Measurements from ENCODE around the gene ATG4D. TPM values are rescaled to one million over a fixed set of nuclear protein-coding genes. Genes with fewer than 3 reads are reported as not detected.

ATG4D gene
- total and polyA plus RNA-seq, 2 of the 4 experiments (the other 2 are of a cell fraction) = 8.2 to 21.8 TPM

- Histone ChIP-seq H3K9me3 (ENCODE audit: control insufficient read depth, insufficient read depth, low read length) (no peaks in the 10 kb centered on the region), H4K20me1 (ENCODE audit: insufficient read depth, low read length) (no peaks in the 10 kb centered on the region), H3K9ac (ENCODE audit: low read depth, low read length) (no peak overlapping the region), H3K4me1 (ENCODE audit: control insufficient read depth, insufficient read depth, low read length) (peaks cover 3% of the 10 kb centered on the region; the same call in 1 of the 2 replicates), H4K91ac (ENCODE audit: insufficient read depth, low read depth, low read length) (no peak overlapping the region), H3K4me2 (ENCODE audit: low read depth, low read length) (no peak overlapping the region), H3K27ac (ENCODE audit: insufficient read depth, low read length) (no peak overlapping the region), H3K23ac (ENCODE audit: low read depth, low read length) (peak overlapping the region; percentile 73), H2AK9ac (replicated peaks; ENCODE audit: low read depth, low read length, poor library complexity) (peak overlapping the region; percentile 78), H2BK15ac (ENCODE audit: low read depth, low read length) (no peak overlapping the region), H4K8ac (ENCODE audit: low read depth in 2 of 2, low read length in 2 of 2) (peak overlapping the region in 1 of 2 experiments; percentile 62; a peak in 1 of 4 replicates), H2AK5ac (ENCODE audit: low read depth, low read length) (peak overlapping the region; percentile 8; the same call in 1 of the 2 replicates), H3K27me3 (ENCODE audit: control insufficient read depth, insufficient read depth, low read length) (no peaks in the 10 kb centered on the region; the same call in 1 of the 2 replicates), H3K4ac (ENCODE audit: low read depth, low read length) (no peak overlapping the region), H3K18ac (ENCODE audit: low read depth, low read length) (no peak overlapping the region), H3K36me3 (ENCODE audit: control insufficient read depth, insufficient read depth, low read length) (no peaks in the 10 kb centered on the region), H2BK20ac (ENCODE audit: low read depth, low read length) (no peak overlapping the region), H2BK120ac (ENCODE audit: low read depth, low read length) (no peak overlapping the region), H3K79me1 (ENCODE audit: low read depth in 1 of 2, low read length in 2 of 2) (peaks cover 4 to 15% of the 10 kb centered on the region in 2 experiments; a peak in 3 of 4 replicates), H3K56ac (ENCODE audit: extremely low read depth, insufficient read depth, low read length) (no peak overlapping the region), H2AFZ (replicated peaks; ENCODE audit: low read length, poor library complexity) (peak overlapping the region; percentile 78), H2BK5ac (ENCODE audit: low read depth, low read length, poor library complexity, severe bottlenecking) (no peak overlapping the region), H3K14ac (replicated peaks; ENCODE audit: low read depth, low read length) (no peak overlapping the region), H3K9me1 (ENCODE audit: insufficient read depth, low read length) (0 out of 2 replicates have a peak, but pooled peaks cover 3% of the 10 kb centered on the region), H3K4me3 (ENCODE audit: insufficient read depth, low read depth, low read length) (no peak overlapping the region), H4K5ac (ENCODE audit: low read depth, low read length) (no peak overlapping the region)
- TF ChIP-seq CTCF (conservative IDR thresholded peaks at IDR 0.05; ENCODE audit: low read depth, low read length) (peak; percentile 63), USF2 (IDR thresholded peaks at IDR 0.05; ENCODE audit: low read depth, low read length) (peak; percentile 45; the same call in 1 of the 2 replicates), SMC3 (IDR thresholded peaks at IDR 0.05; ENCODE audit: low read depth, low read length) (0 out of 2 replicates have a peak, but pooled peaks have one; percentile 31), RAD21 (IDR thresholded peaks at IDR 0.05; ENCODE audit: low read length) (peak; percentile 58), BHLHE40 (IDR thresholded peaks at IDR 0.05; ENCODE audit: low read depth, low read length) (no peak)
- ATAC-seq (ENCODE audit: low read depth) (no peak), DNase-seq (peak; percentile 50)
- intact Hi-C loops (cut with micrococcal nuclease) = no loop called here
- no TSS peak for BruUV-seq (replicated peaks)
- dilution Hi-C loops (cut with HindIII; ENCODE audit: low sequenced_read_pairs, unreplicated experiment) = no loop called here
- in situ Hi-C loops (cut with MboI; ENCODE audit: low sequenced_read_pairs) = no loop called here
- ChIA-PET CTCF (interaction anchor here (1.2 kb wide), 1 partner anchor 11 kb away, joined by 4 read pairs; the partner anchor contains the start of gene S1PR5), POLR2A (ENCODE audit: unreplicated experiment) (interaction anchor here (0.6 kb wide), 1 partner anchor 60 kb away, joined by 3 read pairs; the partner anchor contains the start of gene KRI1)
- WGBS, 2 experiments (ENCODE audit: extremely low coverage in 2 of 2, insufficient read length in 1 of 2) = 25% methylated on average over 4 of the region's 17 CpGs; no CpG with 5 or more reads in 1 of the 2 experiments
Measured at GRCh38 chr19:10505583-10506229, 38.0 kb upstream of the ATG4D start.
